Measurements from ENCODE around the gene JUP.

The JUP gene

DNA sequence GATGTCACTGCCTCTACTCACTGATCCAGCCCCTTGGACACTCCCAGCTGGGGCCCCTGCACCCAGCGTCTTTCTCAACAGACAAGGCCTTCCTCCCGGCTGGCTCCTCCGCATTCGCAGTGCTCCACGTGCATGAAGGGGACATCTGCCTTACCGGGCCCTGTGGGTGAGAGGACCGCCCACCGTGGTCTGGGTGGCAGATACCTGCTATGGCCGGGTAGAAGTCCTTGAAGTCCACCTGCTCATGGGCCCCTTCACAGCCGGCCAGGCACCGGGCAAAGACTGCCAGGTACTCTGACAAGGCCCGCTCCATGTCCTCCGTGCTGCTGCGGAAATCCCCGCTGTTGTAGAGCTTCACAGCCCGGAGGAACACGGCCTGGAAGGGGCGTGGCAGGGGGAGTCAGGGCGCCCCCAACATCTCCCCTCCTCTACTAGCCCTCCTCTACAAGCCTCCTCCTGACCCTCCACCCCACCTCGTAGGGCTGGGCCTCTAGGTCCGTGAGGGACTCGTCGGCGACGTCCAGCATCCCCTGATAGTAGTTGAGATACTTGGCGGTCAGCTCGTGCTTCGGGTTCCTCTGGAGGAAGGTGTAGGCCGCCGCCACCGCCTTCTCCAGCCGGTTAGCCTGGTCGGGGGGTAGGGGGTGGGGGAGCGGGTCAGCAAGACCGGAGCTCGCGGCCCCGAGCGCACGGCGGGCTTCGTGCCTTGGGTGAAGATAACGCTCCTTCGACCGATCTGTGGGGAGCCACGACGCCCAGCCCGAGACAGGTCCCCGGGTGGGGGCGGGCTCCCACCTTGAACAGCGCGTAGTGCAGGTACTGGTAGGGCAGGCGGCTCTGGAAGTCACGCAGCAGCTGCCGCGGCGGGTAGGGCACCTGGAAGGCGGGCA lies 24.4 kb upstream of the JUP start:
- DNase-seq (ENCODE audit: low read depth), result no peak

DNA sequence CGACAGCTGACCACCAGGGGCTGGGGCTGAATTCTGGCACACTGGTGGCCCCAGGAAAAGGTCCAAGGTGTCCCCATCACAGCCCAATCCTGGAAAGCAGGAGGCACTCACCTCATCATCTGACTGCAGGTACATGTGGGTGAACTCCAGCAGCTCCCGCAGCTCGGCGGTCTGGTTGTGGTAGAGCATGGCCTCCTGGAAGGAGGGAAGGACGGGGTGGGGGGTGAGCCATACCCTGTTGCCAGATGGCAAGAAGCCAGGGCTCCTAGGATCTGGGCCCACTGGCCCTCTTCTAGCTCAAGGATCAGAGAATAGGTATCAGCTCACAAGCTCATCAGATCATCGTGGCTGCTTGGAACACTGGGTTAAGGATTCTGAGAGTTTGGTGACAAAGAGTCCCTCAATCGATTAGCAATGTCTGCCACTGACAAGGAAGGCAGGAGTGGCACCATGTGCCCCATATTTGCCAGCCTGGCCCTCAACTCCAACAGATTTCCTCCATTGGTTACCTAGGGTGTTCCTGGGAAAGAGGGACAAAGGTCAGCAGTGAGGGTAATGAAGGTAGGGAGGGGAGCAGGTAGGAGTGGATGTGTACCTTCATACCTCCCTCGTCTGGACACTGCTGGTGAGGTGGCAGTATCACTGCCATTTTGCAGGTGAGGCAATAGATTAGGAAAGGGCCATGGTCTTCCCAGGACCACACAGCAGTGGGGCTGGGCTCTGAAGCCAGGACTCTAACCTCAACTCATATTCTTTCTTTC lies 20.4 kb upstream of the JUP start:
- DNase-seq (ENCODE audit: low read depth), result no peak

DNA sequence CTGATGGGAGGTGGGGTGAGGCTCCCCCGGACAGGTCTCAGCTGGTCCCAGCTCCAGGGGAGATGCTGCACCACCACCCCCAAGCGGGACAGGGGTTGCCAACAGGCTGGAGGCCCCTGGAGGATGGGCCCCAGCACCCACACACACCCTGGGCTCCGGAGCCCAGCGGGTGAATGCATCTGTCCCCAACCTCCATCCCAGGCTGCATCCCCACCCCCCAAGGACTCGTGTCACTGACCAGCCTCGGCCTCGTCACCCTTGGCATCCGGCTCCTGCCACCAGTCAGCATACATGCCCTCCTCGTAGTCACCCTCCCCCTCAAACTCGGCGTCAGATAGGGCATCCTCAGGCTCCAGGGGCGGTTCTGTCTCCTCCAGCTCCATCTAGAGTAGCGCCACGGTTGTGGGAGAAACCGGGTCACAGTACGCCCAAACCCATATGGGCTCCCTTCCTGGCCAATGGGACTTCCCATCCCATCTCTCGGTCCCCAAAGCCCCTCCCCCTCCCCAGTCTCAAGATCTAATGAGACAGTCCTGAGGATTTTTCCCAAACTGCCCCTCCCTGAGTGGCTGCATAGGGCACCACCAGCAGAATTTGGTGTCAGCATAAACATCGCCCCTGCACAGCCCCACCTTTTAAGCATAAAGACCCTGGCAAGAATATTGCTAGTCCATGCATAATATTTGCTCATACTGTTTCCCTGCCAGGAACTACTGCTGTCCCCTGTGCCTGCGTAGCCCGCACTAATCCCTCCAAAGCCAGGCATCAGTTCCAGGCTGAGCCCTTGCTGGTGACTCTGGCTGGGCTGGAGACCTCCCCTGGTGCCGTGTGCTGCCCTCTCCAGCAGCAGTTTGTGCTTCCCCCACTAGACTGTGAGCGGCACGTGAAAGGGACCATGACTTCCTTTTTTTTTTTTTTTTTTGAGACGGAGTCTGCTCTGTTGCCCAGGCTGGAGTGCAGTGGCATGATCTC lies 16.8 kb upstream of the JUP start:
- DNase-seq (ENCODE audit: low read depth), result no peak

DNA sequence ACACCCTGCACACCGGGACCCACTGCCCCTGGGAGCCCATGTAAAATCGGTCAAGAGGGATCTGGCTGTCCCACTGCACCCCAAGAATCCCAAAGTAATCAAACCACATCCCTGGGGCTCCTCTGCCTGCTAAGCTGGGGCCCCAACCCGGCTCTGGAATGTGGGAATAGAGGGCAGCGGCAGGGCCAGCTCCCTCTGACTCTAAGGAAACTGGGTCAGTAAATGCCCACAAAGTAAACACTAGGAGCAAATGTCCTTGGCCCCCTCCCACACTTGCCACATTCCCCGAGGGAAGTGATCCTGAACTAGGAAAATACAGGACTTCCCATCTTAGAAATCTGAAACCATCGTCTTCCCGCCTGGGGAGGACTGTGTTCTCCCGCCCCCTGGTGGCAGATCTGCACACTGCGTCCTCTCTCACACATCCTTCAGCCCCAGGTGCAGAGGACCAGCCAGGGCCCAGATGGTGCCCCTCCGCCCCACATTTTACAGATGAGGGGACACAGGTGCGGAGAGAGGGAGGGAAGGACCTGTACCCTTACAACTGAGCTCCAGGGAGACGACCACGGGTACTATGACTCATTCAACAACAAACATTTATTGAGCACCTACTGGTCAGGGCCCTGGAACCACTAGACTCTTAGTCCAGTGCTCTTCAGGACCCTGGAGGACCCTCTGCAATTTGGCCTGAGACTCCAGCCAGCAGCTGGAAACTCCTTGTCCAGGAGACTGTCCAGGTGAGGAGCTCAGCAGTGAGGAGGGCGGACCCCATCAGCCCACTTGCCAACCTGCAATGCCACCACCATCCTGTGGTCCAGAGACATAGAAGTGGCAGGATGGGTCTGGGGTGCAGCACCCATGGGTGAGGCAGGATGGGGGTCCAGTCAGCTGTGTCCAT lies 15.1 kb upstream of the JUP start:
- peak; percentile 78 for DNase-seq (ENCODE audit: low read depth)

- DNase-seq (ENCODE audit: low read depth), result peak; percentile 39
Observed at GRCh38 chr17:41800601-41801373, 14.3 kb upstream of the JUP start.

DNA sequence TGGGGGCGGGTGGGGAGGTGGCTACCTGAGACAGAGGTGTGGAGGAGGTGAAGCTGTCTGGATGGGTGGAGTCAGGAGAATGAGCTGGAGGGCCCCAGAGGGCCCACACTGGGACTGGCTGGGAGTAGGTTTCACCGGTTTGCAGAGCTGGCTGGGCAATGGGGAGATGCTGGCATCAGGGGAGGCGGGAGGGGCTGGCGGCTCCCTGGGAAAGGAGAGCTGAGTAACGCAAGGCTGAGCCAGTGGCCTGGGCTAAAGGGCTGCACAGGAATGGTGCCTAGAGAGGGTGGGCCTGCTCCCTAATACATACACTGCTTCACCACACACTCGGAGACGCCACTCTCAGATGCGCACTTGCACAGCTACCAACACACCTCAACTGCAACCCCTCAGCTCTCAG lies 12.9 kb upstream of the JUP start:
- no peak for DNase-seq (ENCODE audit: low read depth)

DNA sequence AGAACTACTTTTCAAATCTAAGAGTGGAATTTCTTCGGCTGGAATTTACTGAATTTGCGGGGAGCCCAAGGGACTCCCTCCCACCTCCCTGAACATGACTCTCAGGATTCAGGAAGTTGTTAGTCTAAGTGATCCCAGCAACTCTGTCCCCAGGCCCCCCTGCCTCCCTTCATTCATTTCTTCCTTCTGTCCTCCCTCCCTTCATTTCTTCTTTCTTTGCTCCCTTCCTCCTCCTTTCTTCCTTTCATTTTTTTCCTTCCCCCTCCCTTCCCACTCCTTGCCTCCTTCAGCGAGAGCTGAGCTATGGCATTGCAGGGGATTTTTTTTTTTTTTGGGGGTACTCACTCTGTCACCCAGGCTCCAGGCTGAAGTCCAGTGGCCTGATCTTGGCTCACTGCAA lies 10.9 kb upstream of the JUP start:
- DNase-seq (ENCODE audit: low read depth), result no peak

GRCh38 chr17:41796121-41796895 lies 9.8 kb upstream of the JUP start:
- no peak for DNase-seq (ENCODE audit: low read depth)

DNA sequence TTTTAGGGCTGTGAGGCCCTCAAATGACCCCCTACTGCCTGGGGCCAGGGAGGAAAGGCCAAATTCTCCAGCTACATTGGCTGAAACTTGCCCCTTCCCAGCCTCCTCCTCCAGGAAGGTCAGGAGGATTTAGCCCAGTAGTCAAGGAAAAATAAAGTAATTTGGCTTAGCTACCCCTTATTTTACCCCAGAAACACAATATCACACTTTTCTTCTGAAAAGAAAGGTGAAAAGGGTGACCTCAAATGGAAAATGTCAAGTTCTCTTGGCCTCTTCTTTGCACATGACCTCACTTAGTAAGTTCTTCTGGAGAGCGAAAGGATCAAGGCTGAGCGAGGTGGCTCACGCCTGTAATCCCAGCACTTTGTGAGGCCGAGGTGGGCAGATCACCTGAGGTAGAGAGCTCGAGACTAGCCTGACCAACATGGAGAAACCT lies 8.0 kb upstream of the JUP start:
- DNase-seq (ENCODE audit: low read depth), result no peak

- peak; percentile 19 for DNase-seq (ENCODE audit: low read depth)
Observed at GRCh38 chr17:41793784-41794539, 7.5 kb upstream of the JUP start.

DNA sequence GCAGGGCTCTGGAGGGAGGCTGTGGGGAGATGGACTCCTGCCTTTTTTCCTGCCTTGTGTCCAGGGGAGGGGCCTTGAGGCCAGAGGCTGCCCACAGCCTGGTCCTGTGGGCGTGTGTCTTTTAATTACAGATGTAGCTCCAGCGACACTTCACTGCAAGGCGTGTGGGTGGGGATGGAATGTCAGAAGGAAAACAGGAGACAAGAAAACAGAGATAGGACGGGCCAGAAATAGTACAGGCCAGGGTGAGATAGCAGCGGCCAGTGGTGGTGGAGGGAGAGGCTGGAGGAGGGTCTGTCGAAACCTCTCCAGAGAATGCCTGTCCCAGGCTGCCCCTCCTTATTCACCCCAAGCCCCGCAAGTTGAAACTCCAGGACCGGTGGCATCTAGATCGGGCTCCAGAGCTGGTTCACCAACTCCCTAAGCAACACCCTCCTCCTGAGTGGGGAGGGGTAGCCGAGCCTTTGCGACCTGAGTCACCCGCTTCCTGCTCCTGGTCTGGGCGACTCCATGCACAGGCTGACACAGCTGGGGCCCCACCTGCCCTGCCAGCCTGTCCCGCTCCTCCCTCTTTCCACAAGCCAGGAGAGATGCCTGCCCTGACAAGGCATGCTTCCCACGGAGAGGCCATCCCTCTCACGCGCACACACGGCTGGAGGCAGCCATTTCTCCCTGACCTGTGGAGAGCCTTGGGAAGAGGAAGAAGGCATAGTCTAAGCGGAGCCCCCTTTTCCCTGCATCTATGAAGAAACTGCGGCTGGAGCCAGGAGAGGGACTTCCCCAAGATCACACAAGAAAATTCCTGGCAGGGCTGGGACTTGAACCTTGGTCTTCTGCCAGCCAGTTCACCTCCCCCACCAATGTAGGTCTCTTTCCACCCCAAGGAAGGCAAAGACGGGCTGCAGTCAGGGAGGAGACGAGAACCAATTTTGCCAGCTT lies 6.6 kb upstream of the JUP start:
- DNase-seq (ENCODE audit: low read depth), result no peak

DNA sequence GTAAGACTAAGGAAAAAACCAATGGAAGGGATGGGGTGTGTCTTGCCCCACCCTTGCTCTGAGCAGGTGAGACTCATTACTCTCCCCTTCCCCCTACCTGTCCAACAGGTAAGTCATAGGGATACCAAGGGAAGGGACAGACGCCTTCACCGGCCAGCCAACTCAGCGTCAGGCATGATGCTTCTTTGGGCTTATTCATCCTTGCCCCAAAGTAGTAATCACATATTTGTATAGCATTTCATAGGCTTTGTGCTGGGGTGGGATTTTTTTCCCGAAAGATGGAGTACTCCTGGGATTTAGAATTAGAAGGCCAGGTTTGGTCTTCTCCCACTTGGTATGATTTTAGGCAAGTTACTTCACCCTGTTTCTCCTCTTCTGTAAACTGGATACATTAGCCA lies 509 bp upstream of the JUP start:
- no peak for DNase-seq (ENCODE audit: low read depth)

- DNase-seq (ENCODE audit: low read depth), result no peak
Observed at GRCh38 chr17:41785859-41786226, 668 bp downstream of the JUP start.

- DNase-seq (ENCODE audit: low read depth), result no peak
Observed at GRCh38 chr17:41785091-41785858, 1.2 kb downstream of the JUP start.

- DNase-seq (ENCODE audit: low read depth), result no peak
Observed at GRCh38 chr17:41784207-41784744, 2.2 kb downstream of the JUP start.

GRCh38 chr17:41782142-41782541 lies 4.4 kb downstream of the JUP start:
- DNase-seq (ENCODE audit: low read depth), result no peak
